ENCODE data around the gene CTNNA3.

CTNNA3 gene

GRCh38 chr10:66927251-66927935 lies 768.6 kb downstream of the CTNNA3 start:
- no peak for TF ChIP-seq CTCF (conservative IDR thresholded peaks at IDR 0.05; ENCODE audit: low read depth, low read length)
- DNase-seq (ENCODE audit: low read depth) = no peak
- peak overlapping the region; percentile 40 for H3K4me3 ChIP-seq (ENCODE audit: low read length)

GRCh38 chr10:66926841-66927240 lies 769.2 kb downstream of the CTNNA3 start:
- no peak for TF ChIP-seq CTCF (conservative IDR thresholded peaks at IDR 0.05; ENCODE audit: low read depth, low read length)
- no peak for DNase-seq (ENCODE audit: low read depth)
- H3K4me3 ChIP-seq (ENCODE audit: low read length) = no peak overlapping the region

- DNase-seq (ENCODE audit: low read depth) = peak; percentile 68
- TF ChIP-seq CTCF (conservative IDR thresholded peaks at IDR 0.05; ENCODE audit: low read depth, low read length) = peak; percentile 81
- peak within 1 kb of the TSS; percentile 30 for H3K4me3 ChIP-seq (ENCODE audit: low read length)
Measured at GRCh38 chr10:66925896-66926715, 769.9 kb downstream of the CTNNA3 start, which contains the start of gene LRRTM3. Gene LRRTM3, plus strand, starts transcription at chr10:66926036.

GRCh38 chr10:66925373-66925772 lies 770.6 kb downstream of the CTNNA3 start:
- TF ChIP-seq CTCF (conservative IDR thresholded peaks at IDR 0.05; ENCODE audit: low read depth, low read length) = no peak
- no peak for DNase-seq (ENCODE audit: low read depth)
- no peak overlapping the region for H3K4me3 ChIP-seq (ENCODE audit: low read length)

GRCh38 chr10:66924674-66925345 lies 771.2 kb downstream of the CTNNA3 start:
- no peak overlapping the region for H3K4me3 ChIP-seq (ENCODE audit: low read length)
- no peak for TF ChIP-seq CTCF (conservative IDR thresholded peaks at IDR 0.05; ENCODE audit: low read depth, low read length)
- peak; percentile 7 for DNase-seq (ENCODE audit: low read depth)

GRCh38 chr10:66919248-66919647 lies 776.7 kb downstream of the CTNNA3 start:
- no peak for TF ChIP-seq CTCF (conservative IDR thresholded peaks at IDR 0.05; ENCODE audit: low read depth, low read length)
- H3K4me3 ChIP-seq (ENCODE audit: low read length) = no peak overlapping the region
- no peak for DNase-seq (ENCODE audit: low read depth)

Data from retinal pigment epithelial cell (primary cell).